Adipose tissue (tissue), 3 donors: ENCODE measurements around the gene HOMER2. TPM values are rescaled to one million over a fixed set of nuclear protein-coding genes. Genes with fewer than 3 reads are reported as not detected.
"Not testable (repeated sequence)": the region's sequence is repeated elsewhere in the genome, so short reads cannot be mapped to it uniquely, and the experiment has no call there.

ENCODE experiments used
- H3K27ac ChIP-seq: one replicate; pipeline ENCODE4 v1.5.1; 2013; ENCODE audit warnings: low read depth, low read length
- WGBS, 3 donors: extraction: QIAGEN DNeasy Blood & Tissue Kit; methylation state at CpG; one replicate each; pipeline ENCODE4 v1.1.7; 2013; 5-methylcytosine and 5-hydroxymethylcytosine counted together
- polyA plus RNA-seq, 3 donors: library from polyadenylated mRNA; stranded (reverse); fragments of 200-250 nt; gene quantifications; one replicate each; pipeline ENCODE4 v1.2.3, GENCODE V29; 2013
- donor health status: healthy with polysubstance abuse.
- donor health status: Bipolar disorder and iron deficiency.
- donor health status: healthy.

The HOMER2 gene
- polyA plus RNA-seq, 3 donors: 2.8 to 84.9 (median 5.3) TPM

DNA sequence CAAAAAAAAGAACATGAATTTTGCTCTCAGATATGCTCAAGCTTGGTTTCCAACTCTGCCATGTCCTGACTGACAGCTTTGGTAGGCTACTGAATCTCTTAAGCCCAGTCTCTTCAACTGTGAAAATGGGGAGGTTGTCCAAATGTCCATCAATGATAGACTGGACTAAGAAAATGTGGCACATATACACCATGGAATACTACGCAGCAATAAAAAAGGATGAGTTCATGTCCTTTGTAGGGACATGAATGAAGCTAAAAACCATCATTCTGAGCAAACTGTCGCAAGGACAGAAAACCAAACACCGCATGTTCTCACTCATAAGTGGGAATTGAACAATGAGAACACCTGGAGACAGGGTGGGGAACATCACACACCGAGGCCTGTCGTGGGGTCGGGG, 12.8 kb downstream of the HOMER2 start:
- not testable (repeated sequence) for H3K27ac ChIP-seq
- 91 to 97% (median 94%) methylated on average over 6 of the region's 6 CpGs for WGBS, 3 donors

GRCh38 chr15:82937712-82938058, 14.8 kb downstream of the HOMER2 start:
- no peak overlapping the region for H3K27ac ChIP-seq
- 34 to 90% (median 88%) methylated on average over 5 of the region's 5 CpGs for WGBS, 3 donors

DNA sequence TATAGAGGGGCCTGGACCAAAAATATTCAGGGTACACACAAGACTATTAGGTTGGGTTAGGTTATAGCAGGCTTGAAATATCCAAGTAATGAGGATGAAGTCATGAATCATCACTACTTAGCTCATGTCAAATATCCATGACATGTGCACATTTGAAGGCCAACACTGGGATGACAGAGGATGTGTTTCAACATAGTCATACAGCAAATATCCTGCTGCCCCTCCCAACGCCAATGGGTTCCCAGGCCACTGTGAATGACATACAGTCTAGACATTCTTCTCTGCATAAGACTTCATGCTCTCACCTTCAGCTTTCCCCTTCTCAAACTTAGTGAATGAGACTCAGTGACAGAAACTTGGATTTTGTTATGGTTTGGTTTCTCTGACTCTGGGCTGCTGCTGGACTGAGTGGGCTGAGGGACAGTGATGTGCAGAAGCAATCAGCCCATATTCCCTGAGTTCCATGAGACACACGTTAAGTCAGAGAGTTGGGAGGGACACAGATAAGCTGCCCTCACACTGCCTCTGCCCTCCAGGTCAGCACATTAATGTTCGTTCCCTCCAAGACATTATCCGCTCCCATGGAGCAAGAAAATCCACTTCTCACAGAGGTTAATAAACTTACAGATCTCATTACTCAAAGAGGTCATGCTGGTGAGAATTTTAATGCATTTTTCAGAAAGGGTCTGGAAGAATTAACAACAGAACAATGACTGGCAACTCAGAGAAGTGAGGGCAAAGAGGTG, 15.4 kb downstream of the HOMER2 start:
- 37 to 69% (median 67%) methylated on average over 4 of the region's 4 CpGs for WGBS, 3 donors
- no peak overlapping the region for H3K27ac ChIP-seq

DNA sequence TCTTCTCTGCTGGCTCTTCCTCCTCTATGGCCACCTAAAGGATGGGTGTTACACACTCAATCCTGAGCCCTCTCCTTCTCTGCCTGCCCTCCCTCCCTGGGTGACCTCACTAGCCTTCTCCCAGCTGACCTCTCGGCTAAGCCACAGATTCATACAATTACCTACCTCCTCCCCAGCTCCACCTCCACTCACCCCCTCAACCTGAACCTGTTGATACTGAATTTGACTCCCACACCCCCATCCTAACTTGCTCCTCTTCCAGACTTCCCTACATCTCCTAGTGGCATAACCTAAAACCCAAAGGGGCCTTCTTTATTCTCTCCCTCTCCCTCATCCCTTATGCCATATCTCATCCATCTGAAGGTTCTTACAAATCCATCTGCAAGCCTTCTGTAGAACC, 17.1 kb downstream of the HOMER2 start:
- H3K27ac ChIP-seq: no peak overlapping the region
- whole genome bisulfite sequencing, 3 donors: 44 to 90% (median 77%) methylated on average over 1 of the region's 1 CpG

- 56 to 85% (median 84%) methylated on average over 15 of the region's 15 CpGs for WGBS, 3 donors
- H3K27ac ChIP-seq: no peak overlapping the region
These were observed 18.2 kb downstream of the HOMER2 start for GRCh38 chr15:82934100-82934880.

DNA sequence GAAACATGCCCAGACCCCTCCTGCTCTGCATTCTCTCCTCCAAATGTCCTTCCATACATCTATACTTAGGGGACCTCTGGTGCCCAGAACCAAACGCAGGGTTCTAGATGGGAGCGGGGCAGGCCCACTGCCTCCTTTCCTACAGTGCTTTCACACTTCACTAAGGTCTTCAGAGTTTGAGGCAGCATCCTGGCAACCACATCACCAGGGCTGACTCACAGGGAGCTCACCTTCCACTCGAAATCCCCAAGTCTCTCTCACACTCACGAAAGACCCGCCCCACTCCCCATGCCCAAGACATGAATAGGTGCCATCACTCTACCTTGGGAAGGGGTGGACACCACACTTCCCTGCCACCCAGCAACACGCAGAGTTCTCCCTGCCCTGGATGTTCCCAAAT, 18.9 kb downstream of the HOMER2 start:
- H3K27ac ChIP-seq: no peak overlapping the region
- WGBS, 3 donors: 85 to 88% (median 88%) methylated on average over 6 of the region's 6 CpGs

DNA sequence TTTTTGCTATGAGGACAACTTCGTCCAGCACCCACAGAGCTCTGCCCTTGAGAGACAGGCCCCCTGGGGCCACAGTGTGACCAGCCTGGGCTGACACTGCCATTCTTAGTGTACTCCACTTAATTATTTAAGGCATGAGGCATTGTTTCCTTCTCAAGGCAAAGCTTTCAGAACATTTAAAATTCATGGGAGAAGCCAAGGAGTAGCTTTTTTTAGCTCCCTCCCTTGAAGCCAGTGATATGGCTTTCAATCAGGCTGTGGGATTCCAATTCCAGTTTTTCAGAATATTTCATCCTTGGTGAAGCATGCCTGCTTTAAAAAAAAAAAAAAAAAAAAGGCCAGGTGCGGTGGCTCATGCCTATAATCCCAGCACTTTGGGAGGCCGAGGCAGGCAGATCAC, 21.3 kb downstream of the HOMER2 start:
- no peak overlapping the region for H3K27ac ChIP-seq
- WGBS, 3 donors: 25 to 87% (median 85%) methylated on average over 1 to 3 of the region's 3 CpGs

- WGBS, 3 donors: 89 to 96% (median 89%) methylated on average over 2 of the region's 2 CpGs
These were observed 22.1 kb downstream of the HOMER2 start for GRCh38 chr15:82930461-82930860.

GRCh38 chr15:82928711-82929110, 23.8 kb downstream of the HOMER2 start:
- H3K27ac ChIP-seq: no peak overlapping the region
- 57 to 79% (median 70%) methylated on average over 2 of the region's 2 CpGs for WGBS, 3 donors

More at GRCh38 chr15:82930461-82930860, 22.1 kb downstream of the HOMER2 start:
- no peak overlapping the region for H3K27ac ChIP-seq

GRCh38 chr15:82923744-82924143, 28.8 kb downstream of the HOMER2 start:
- no peak overlapping the region for H3K27ac ChIP-seq
- 62 to 86% (median 86%) methylated on average over 7 of the region's 7 CpGs for WGBS, 3 donors

GRCh38 chr15:82922737-82923136, 29.8 kb downstream of the HOMER2 start:
- H3K27ac ChIP-seq: no peak overlapping the region
- WGBS, 3 donors: 77 to 85% (median 85%) methylated on average over 4 of the region's 4 CpGs

- H3K27ac ChIP-seq: no peak overlapping the region
These were observed 30.6 kb downstream of the HOMER2 start for GRCh38 chr15:82921939-82922338.

- H3K27ac ChIP-seq: no peak overlapping the region
These were observed 31.3 kb downstream of the HOMER2 start for GRCh38 chr15:82921242-82921641.

GRCh38 chr15:82919231-82919886, 33.2 kb downstream of the HOMER2 start:
- 15 to 74% (median 73%) methylated on average over 6 of the region's 6 CpGs for WGBS, 3 donors
- no peak overlapping the region for H3K27ac ChIP-seq

More at GRCh38 chr15:82921242-82921641, 31.3 kb downstream of the HOMER2 start:
- WGBS, 3 donors: 63 to 85% (median 83%) methylated on average over 8 of the region's 8 CpGs

DNA sequence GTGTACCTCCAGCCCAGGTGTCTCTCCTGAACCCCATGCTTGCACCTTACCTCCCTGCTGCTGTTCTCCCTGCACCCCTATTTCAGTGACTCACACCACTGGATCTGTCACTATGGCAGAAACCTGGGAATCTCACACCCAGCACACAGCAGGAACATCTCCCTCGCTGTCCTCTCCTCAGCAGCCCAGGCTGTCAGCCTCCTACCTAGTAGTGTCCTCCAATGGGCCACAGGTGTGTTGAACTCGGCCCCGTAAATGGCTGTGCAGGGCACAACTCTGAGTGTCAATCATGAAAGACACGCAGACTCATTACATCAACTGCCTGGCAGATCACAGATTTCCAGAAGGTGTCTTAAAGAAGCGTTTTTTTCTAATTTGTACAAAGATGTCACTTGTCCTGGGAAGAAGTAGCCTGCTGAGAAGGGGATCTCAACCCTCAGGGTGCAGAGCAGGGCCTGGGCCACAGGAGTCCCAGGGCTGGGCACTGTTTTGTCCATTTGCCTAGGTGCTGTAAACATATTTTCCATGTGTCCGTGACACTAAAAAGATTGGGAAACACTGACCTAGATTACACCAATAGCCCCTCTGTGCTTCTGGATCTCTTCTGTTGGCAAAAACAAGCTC, 33.8 kb downstream of the HOMER2 start:
- no peak overlapping the region for H3K27ac ChIP-seq
- WGBS, 3 donors: 48 to 93% (median 86%) methylated on average over 6 of the region's 6 CpGs

DNA sequence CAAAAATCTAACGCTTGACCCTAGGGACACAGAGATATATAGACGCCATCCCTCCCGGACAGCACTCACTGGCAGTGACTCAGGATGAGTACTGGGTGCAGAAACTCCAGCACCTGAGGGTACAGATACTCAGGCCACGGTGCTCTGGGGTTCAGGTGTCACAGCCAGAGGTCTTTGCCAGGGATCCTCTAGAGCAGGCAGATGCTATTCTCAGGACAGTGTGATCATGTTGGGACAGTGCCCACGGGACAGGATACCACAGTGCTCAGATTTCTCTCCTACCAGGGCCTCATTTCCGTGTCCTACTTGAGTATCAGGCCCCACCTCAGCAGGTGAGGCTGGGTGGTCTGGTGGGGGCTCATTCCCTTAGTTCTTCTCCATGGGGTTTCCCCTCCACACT, 34.4 kb downstream of the HOMER2 start:
- H3K27ac ChIP-seq: no peak overlapping the region
- WGBS, 3 donors: 61 to 88% (median 86%) methylated on average over 6 of the region's 6 CpGs

- 28 to 73% (median 68%) methylated on average over 7 of the region's 7 CpGs for WGBS, 3 donors
- H3K27ac ChIP-seq: no peak overlapping the region
These were observed 35.3 kb downstream of the HOMER2 start for GRCh38 chr15:82917249-82917648.

DNA sequence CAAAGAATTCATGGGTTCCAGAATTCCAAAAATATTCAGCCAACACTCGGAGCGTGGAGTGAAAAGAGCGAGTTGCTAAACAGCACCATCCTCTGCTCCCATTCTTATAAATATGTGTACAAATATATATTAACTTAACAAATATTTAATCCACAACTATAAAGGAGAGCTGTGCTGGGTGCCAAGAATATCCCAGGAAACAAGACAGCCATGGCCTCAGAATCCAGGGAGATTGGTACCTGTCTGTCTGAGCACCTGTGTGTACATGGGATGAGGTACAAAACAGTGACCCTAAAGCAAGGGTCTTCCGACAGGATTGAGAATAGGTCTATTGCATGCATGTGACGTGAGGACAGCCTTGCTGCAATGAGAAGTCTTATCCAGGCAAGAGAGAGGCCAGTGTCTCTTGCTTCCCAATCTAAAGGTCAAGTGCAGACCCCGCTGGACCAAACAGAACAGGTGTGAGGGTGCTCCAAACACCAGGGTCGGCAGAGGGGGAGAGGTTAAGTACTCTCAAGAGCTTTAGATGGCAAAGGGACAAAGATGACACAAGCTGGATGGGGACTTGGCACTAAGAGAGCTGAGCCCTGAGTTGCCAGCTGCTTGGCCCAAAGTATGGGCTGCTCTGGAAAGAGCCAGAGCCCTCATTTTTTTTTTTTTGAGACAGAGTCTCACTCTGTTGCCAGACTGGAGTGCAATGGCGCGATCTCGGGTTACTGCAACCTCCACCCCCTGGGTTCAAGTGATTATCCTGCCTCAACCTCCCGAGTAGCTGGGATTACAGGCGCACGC, 36.2 kb downstream of the HOMER2 start:
- H3K27ac ChIP-seq: no peak overlapping the region
- WGBS, 3 donors: 60 to 89% (median 89%) methylated on average over 13 of the region's 13 CpGs
